Fibroblast of skin of back (primary cell): ENCODE data around the gene RSAD2.
A peak's percentile ranks its signal among the peaks of the same experiment; 100 is the strongest.

Experiments used
- DNase-seq: peaks from one replicate; pipeline ENCODE4 v3.0.0-alpha.2; 2013

The RSAD2 gene

DNA sequence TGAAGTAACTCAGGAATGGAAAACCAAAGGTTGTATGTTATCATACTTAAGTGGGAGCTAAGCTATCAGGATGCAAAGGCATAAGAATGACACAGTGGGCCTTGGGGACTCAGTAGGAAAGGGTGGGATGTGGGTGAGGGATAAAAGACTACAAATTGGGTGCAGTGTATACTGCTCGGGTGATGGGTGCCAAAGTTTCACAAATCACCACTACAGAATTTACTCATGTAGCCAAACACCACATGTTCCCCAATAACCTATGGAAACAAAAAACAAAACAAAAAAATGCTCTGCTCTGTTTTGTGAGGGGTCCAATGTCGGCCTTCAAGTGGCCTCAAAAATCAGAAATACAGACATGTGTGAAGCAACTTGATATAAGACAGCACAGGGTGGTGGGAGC is 30.7 kb downstream of the RSAD2 start:
- no peak for DNase-seq

DNA sequence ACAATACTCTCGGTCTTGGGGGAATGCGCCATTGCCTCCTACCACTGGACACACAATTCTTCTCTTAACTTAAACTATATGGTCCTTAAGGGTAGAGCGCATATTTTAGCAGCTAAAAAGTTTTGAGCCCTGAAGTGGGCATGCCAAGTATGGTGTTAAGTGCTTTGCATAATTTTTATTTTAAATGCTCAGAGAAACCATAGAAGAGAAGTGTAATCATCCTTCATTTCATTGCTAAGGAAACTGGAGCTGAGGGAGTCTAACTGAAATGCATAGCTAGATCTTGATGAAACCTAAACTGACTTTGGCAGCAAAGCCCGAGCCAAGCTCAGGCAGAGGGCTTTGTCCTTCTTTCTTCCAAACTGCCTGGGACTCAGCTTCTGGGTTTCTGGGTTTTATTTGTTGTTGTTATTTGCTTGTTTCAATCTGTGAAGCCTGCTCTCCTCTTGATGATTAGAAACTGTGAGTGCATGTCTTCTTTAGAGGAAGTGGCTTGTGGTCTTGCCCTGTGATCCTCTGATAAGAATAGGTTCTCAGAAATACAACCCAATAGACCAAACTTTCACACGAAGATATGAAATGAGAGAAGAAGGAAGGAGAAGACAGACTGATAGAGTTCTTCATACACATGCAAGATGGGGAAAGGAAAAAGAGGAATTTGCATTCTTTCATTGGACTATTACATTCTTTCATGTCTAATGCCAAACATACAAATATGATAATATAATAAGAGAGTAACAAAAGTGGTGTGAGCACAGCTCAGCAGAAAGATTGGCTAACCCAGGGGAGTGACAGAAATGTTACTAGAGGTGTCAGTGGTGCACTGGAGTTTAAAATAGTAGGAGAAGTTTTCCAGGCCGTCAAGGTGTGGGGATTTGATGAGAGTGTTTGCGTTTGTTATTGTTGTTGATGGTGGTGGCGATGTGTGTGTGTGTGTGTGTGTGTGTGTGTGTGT is 32.1 kb downstream of the RSAD2 start:
- DNase-seq, result no peak

GRCh38 chr2:6911721-6912120 is 34.1 kb downstream of the RSAD2 start:
- no peak for DNase-seq

GRCh38 chr2:6913415-6914157 is 36.0 kb downstream of the RSAD2 start:
- no peak for DNase-seq

GRCh38 chr2:6914828-6915227 is 37.3 kb downstream of the RSAD2 start:
- DNase-seq, result peak; percentile 35

DNA sequence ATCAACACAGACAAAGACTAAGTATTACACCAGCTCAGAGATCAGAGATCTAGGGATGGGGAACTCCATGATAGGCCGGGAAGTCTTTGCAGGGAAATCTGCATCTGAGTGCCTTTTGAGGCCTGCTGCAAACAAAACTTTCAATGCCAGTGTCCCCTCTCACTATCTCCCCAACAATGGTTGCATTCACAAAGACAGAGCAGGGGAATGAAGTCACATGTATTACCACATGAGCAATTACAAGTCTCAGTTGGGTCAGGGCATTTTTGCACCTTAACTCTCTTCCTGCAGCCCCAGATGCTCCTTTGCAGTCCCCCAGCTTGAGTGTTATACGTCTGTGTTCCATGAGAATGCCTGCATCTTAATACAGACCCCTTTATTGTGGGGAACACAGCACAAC is 37.8 kb downstream of the RSAD2 start:
- DNase-seq, result no peak

GRCh38 chr2:6916224-6916623 is 38.6 kb downstream of the RSAD2 start:
- DNase-seq, result no peak

- no peak for DNase-seq
Observed at GRCh38 chr2:6916736-6917070, 39.1 kb downstream of the RSAD2 start.

GRCh38 chr2:6917071-6917760 is 39.6 kb downstream of the RSAD2 start, which contains the start of gene RNF144A:
RNF144A (plus strand) TSS chr2:6917412; CDS start chr2:6996927, 79,515 bp downstream.
- DNase-seq, result peak; percentile 46

GRCh38 chr2:6917761-6918421 is 40.3 kb downstream of the RSAD2 start:
- DNase-seq, result no peak

DNA sequence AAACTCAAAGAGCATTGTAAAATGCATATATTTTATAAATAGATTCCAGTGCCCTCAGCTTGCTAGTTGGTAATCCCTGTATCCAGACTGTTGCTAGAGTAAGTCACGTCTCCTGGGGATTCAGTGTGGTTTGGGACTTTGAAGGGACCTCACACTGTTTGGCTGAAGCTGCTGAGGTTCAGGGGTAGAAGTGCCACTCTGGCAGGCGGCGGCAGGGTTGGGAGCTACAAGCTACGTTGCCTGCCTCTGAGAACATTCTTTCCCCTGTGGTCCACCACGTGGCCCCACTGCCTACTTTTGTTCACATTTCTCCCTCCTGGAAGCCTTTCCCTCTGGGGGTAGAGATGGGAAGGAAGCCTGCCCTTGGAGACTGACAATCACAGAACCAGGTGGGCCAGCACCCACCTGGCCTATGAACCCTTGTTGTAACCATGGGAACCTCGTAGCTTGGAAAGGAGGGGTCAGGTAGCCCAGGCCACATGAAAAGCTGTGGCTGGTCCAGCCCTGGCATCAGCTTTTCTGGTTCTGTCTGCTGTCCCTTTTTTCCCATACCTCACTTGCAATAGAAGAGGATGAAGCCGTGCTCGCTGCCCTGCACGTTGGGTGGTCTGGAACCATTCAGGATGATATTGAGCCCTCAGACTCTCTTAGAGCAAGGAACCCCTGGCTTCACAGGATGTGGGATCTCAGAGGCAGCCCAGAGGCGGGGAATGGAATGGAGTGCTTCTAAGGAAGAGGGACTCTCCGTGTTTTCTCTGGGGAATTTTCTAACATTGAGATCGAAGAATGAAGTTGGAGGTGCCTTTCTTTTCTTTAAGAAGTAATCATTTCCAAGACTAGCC is 42.5 kb downstream of the RSAD2 start:
- DNase-seq, result peak; percentile 60

DNA sequence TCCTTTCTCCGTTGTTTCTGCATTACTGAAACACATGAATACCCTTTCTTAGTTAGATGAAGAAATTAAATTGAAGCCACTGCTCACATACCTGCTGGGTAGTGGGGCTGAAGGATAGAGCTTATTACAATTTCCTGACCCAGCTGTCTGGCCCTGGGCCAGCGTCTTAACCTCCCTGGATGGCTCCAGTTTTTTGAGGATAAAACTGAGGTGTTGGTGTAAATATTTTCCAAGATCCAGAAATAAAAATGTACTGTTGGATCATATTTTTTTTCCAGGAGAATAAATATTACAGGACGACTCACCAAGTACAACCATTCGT is 43.1 kb downstream of the RSAD2 start:
- no peak for DNase-seq

- no peak for DNase-seq
Observed at GRCh38 chr2:6921321-6921922, 43.8 kb downstream of the RSAD2 start.

DNA sequence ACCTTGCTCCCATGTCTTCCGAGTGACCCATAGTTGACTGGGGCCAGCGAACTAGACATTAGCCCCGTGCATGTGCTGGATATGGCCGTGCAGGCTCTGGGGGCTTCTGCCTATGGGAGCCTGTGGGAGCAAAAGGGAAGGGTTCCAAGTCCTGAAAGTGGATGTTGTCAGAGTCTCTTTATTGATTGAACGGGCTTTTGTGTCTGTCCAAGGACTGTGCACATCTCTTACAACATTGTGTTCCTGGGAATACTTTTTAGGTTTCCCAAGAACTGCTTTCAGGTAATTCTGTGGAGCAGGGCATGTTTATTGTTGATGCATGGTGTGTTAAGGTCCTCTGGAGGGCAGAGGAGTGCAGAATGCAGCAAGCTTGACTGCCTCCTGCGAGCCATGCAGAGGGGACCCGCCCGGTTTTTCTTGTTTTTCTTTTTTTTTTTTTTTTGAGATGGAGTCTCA is 44.7 kb downstream of the RSAD2 start:
- DNase-seq, result no peak

GRCh38 chr2:6923319-6923718 is 45.7 kb downstream of the RSAD2 start:
- no peak for DNase-seq

DNA sequence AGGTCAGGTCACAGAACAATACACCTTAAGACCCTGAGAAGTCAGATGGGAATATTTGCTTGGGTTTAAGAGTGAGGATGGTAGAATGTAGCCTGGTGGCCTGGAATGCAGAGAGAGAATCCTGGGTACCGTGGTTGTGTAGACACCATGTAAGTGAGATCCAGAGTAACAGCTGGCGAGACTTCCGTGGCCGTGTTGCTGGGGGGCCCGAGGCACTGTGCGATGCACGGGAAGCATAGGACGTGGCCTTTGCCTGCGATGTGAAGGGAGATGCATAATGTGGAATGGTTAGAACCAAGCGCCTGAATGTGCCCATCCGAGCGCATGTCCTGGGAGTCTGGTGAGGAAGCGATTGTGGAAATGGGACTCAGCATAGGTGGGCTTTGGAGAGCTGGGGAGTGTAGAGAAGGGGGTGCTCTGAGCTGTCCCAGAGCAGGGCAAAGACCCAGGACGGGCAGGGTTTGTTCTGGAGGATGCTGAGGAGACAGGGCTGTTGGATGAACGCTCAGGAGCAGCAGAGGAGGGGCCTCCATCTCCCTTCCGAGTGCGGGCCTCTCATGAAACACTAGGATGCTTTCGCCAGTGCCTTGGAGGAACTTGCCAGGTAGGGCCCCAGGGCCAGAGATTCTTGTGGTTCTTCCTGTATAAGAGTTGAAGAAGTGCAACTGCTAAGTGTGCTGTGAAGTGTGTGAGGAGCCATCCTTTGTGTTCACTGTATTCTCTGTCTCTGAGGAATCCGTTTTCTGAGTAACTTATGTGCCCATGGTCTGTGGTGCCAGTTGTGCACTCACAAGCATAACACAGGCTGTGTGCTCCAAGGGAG is 46.7 kb downstream of the RSAD2 start:
- no peak for DNase-seq

- DNase-seq, result no peak
Observed at GRCh38 chr2:6924924-6925409, 47.4 kb downstream of the RSAD2 start.

- DNase-seq, result no peak
Observed at GRCh38 chr2:6926071-6926732, 48.6 kb downstream of the RSAD2 start.

- no peak for DNase-seq
Observed at GRCh38 chr2:6927186-6927585, 49.6 kb downstream of the RSAD2 start.

DNA sequence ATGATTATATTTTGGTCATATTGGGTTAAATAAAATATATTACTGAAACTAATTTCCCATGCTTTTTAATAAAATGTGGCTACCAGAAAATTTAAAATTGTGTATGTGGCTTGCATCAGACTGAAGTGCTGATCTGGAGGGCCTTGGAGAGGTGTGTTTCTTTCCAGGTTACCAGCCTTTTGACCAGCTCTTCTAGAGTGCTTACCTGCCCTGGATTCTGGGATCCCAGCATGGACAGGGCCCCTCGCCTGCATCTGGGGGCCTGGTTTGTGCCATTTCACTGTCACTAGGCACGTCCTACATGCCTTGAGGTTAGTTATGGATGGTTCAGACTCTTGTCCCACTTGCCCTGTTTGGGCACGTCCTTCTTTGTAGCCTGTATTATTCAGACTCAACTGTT is 50.2 kb downstream of the RSAD2 start:
- DNase-seq, result no peak
